ENCODE data around the gene CRIP2.

The CRIP2 gene

DNA sequence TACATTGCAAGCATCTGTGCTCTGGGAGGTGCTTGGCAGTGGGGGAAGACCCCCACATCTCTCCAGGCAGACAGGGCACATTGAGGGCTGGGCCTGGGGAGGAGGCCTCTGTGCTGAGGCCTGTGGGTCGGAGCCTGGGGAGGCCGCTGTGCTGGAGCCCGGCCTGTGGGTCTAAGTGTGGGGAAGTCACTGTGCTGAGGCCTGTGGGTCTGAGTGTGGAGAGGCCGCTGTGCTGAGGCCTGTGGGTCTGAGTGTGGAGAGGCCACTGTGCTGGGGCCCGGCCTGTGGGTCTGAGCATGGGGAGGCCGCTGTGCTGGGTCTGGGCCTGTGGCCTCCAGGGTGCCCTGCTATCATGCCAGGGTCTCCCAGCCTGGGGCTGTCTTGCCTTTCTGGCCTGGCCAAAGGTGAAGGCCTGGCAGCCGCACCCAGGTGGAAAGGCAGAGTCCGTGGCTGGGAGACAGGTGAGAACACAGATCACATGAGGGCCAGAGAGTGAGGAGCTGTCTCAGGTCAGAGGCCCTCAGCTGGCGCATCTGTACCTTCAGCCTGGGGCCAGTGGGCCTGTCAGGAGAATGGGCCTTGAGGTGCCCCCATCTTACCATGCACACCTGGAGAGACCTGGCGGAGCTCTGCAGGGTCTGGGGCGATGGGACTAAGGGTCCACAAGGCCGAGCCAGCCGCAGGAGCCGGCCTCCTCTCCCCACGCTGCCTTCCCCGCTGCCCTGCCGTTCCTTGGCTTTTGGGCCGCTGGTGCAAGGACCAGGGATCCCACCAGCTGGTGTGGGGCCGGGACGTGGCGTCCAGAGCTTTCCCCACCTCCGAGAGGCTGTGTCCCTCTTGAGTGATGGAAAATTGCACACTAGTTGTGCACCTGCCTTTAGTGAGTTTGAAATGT, 18.6 kb upstream of the CRIP2 start:
- no peaks in the 10 kb centered on the region for H3K27me3 ChIP-seq (replicated peaks; ENCODE audit: control insufficient read depth, insufficient read depth, low read length)
- H3K36me3 ChIP-seq (ENCODE audit: control insufficient read depth, insufficient read depth, low read length), result peaks cover 16% of the 10 kb centered on the region
- TF ChIP-seq, protein P1, sequence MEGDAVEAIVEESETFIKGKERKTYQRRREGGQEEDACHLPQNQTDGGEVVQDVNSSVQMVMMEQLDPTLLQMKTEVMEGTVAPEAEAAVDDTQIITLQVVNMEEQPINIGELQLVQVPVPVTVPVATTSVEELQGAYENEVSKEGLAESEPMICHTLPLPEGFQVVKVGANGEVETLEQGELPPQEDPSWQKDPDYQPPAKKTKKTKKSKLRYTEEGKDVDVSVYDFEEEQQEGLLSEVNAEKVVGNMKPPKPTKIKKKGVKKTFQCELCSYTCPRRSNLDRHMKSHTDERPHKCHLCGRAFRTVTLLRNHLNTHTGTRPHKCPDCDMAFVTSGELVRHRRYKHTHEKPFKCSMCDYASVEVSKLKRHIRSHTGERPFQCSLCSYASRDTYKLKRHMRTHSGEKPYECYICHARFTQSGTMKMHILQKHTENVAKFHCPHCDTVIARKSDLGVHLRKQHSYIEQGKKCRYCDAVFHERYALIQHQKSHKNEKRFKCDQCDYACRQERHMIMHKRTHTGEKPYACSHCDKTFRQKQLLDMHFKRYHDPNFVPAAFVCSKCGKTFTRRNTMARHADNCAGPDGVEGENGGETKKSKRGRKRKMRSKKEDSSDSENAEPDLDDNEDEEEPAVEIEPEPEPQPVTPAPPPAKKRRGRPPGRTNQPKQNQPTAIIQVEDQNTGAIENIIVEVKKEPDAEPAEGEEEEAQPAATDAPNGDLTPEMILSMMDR (IDR thresholded peaks at IDR 0.05; ENCODE audit: insufficient read depth, low read length, poor library complexity, severe bottlenecking), result no peak
- DNase-seq (ENCODE audit: extremely low read depth, insufficient read length), result no peak
- no peak overlapping the region for H3K4me3 ChIP-seq (replicated peaks; ENCODE audit: low read depth, low read length)

DNA sequence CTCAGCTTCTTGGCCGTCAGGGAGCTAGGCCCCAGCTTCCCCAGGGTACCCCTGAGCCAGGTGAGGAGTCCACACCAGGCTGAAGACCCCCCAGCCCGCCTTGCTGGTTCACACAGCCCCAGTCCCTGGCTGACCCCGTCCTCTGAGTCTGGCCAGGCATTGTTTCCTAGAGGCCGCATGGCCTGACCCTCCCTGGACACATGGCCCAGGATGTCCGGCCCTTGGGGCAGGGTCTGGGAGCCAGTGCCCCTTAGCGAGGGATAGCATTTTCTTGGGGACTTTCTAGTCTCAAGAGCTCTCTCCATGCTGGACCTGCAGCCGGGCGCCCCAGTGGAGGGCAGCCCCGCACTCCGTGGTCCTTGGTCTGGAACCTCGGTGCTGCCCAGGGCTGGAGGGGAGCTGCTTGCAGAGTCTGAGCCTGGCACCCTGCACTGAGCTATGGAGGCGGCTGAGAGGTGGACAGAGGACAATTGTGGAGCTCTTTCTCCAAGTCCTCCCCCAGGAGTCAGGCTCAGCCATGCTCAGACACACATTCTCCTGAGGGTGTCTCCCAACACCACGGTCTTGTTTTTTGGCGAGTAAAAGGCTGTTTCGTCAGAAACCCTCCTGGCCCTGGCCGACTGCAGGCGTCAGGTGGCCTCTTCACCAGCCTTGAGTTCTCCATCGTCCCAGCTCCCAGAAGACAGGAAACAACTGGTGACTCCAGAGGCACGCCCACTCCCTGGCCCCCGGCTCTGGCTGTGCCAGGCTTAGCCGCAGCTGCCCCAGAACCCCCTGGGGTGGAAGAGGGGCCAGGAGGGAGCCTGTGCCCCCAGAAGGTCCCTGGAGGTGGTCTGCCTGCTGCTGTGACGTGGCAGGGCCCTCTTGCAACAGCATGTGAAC, 17.6 kb upstream of the CRIP2 start:
- Histone ChIP-seq H3K27me3 (replicated peaks; ENCODE audit: control insufficient read depth, insufficient read depth, low read length) (no peaks in the 10 kb centered on the region), H3K36me3 (ENCODE audit: control insufficient read depth, insufficient read depth, low read length) (peaks cover 14% of the 10 kb centered on the region)

DNA sequence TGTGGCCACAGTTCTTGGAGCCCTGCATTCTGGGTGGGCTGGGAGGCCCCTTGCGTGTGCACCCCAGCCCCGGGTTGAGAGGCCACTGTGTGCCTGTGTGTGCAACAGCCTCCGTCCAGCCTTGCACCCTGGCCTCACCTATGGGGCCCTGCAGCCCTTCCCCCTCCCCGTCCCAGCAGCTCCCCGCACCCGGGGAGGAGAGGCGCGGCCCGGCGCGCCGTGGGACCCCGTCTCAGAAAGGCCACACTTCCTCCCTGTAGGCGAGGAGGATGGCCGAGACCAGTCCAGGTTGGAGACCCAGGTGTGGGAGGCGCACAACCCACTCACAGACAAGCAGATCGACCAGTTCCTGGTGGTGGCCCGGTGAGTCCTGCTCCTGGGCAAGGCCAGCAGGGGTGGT, 16.6 kb upstream of the CRIP2 start:
- DNase-seq (ENCODE audit: extremely low read depth, insufficient read length), result no peak
- Histone ChIP-seq H3K36me3 (ENCODE audit: control insufficient read depth, insufficient read depth, low read length) (peaks cover 16% of the 10 kb centered on the region), H3K4me3 (replicated peaks; ENCODE audit: low read depth, low read length) (no peak overlapping the region), H3K27me3 (replicated peaks; ENCODE audit: control insufficient read depth, insufficient read depth, low read length) (no peaks in the 10 kb centered on the region)
- TF ChIP-seq, protein P1 (IDR thresholded peaks at IDR 0.05; ENCODE audit: insufficient read depth, low read length, poor library complexity, severe bottlenecking), result no peak

More for the DNA sequence above, 17.6 kb upstream of the CRIP2 start:
- TF ChIP-seq, protein P1 (IDR thresholded peaks at IDR 0.05; ENCODE audit: insufficient read depth, low read length, poor library complexity, severe bottlenecking), result no peak
- DNase-seq (ENCODE audit: extremely low read depth, insufficient read length), result no peak
- H3K4me3 ChIP-seq (replicated peaks; ENCODE audit: low read depth, low read length), result no peak overlapping the region

DNA sequence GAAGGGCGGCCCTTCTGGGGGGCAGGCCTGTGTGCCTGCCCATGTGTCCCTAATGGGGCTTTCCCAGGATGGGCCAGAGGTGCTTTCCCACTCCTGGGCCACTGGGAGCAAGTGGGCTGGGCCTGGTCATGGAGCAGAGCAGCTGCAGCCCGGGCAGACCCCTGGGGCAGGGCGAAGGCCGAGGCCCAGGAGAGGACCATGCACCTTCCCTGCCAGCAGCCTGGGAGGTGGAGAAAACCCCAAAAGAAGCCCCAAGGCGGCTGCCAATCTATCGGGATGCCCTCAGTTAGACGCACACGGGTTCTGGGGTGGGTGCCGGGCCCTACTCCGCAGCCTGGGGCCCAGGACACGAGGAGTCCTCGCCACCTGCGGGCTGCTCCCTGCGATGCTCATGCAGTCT, 16.1 kb upstream of the CRIP2 start:
- Histone ChIP-seq H3K4me3 (replicated peaks; ENCODE audit: low read depth, low read length) (no peak overlapping the region), H3K27me3 (replicated peaks; ENCODE audit: control insufficient read depth, insufficient read depth, low read length) (no peaks in the 10 kb centered on the region), H3K36me3 (ENCODE audit: control insufficient read depth, insufficient read depth, low read length) (peaks cover 18% of the 10 kb centered on the region)
- DNase-seq (ENCODE audit: extremely low read depth, insufficient read length), result no peak
- TF ChIP-seq, protein P1 (IDR thresholded peaks at IDR 0.05; ENCODE audit: insufficient read depth, low read length, poor library complexity, severe bottlenecking), result no peak

DNA sequence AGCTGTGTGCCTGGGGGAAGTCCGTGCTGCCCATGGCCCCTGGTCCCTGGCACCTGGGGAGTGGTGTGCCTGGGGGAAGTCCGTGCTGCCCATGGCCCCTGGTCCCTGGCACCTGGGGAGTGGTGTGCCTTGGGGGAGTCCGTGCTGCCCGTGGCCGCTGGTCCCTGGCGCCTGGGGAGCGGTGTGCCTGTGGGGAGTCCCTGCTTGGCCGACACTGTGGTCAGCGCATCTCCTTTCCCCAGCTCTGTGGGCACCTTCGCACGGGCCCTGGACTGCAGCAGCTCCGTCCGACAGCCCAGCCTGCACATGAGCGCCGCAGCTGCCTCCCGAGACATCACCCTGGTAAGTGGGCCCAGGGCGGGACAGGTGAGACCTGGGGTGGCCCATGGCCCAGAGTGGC, 14.5 kb upstream of the CRIP2 start:
- TF ChIP-seq, protein P1 (IDR thresholded peaks at IDR 0.05; ENCODE audit: insufficient read depth, low read length, poor library complexity, severe bottlenecking), result no peak
- Histone ChIP-seq H3K4me3 (replicated peaks; ENCODE audit: low read depth, low read length) (no peak overlapping the region), H3K27me3 (replicated peaks; ENCODE audit: control insufficient read depth, insufficient read depth, low read length) (no peaks in the 10 kb centered on the region), H3K36me3 (ENCODE audit: control insufficient read depth, insufficient read depth, low read length) (peaks cover 27% of the 10 kb centered on the region)
- DNase-seq (ENCODE audit: extremely low read depth, insufficient read length), result no peak

Data from GM06990 (cell line).